Hepatic stellate cell (primary cell): Measurements from ENCODE around the gene MYO10.
"Not testable (repeated sequence)": the region's sequence is repeated elsewhere in the genome, so short reads cannot be mapped to it uniquely, and the experiment has no call there.

ENCODE experiments used
- DNase-seq: peaks from one replicate; pipeline ENCODE4 v3.0.0; 2011; ENCODE audit warnings: low spot score

Gene MYO10

GRCh38 chr5:16862777-16863176 is 73.3 kb downstream of the MYO10 start:
- DNase-seq: no peak

GRCh38 chr5:16859346-16859745 is 76.7 kb downstream of the MYO10 start:
- no peak for DNase-seq

- DNase-seq: no peak
Observed at GRCh38 chr5:16858151-16858550, 77.9 kb downstream of the MYO10 start.

- DNase-seq: no peak
Observed at GRCh38 chr5:16857635-16858034, 78.5 kb downstream of the MYO10 start.

GRCh38 chr5:16856531-16856930 is 79.6 kb downstream of the MYO10 start:
- no peak for DNase-seq

- no peak for DNase-seq
Observed at GRCh38 chr5:16855898-16856297, 80.2 kb downstream of the MYO10 start.

GRCh38 chr5:16855485-16855884 is 80.6 kb downstream of the MYO10 start:
- DNase-seq: no peak

GRCh38 chr5:16854351-16854750 is 81.7 kb downstream of the MYO10 start:
- no peak for DNase-seq

GRCh38 chr5:16853518-16853917 is 82.6 kb downstream of the MYO10 start:
- no peak for DNase-seq

GRCh38 chr5:16852251-16853005 is 83.7 kb downstream of the MYO10 start:
- DNase-seq: no peak

- no peak for DNase-seq
Observed at GRCh38 chr5:16849775-16850174, 86.3 kb downstream of the MYO10 start.

GRCh38 chr5:16849181-16849580 is 86.9 kb downstream of the MYO10 start:
- no peak for DNase-seq

GRCh38 chr5:16844952-16845351 is 91.1 kb downstream of the MYO10 start:
- DNase-seq: no peak

GRCh38 chr5:16842896-16843295 is 93.2 kb downstream of the MYO10 start:
- no peak for DNase-seq

GRCh38 chr5:16841416-16841815 is 94.7 kb downstream of the MYO10 start:
- DNase-seq: no peak

GRCh38 chr5:16837305-16837704 is 98.8 kb downstream of the MYO10 start:
- DNase-seq: no peak

- no peak for DNase-seq
Observed at GRCh38 chr5:16834029-16834428, 102.1 kb downstream of the MYO10 start.

GRCh38 chr5:16831326-16831725 is 104.8 kb downstream of the MYO10 start:
- DNase-seq: not testable (repeated sequence)

GRCh38 chr5:16827755-16828154 is 108.3 kb downstream of the MYO10 start:
- DNase-seq: no peak

GRCh38 chr5:16826379-16827125 is 109.5 kb downstream of the MYO10 start:
- DNase-seq: no peak

- peak; percentile 83 for DNase-seq
Observed at GRCh38 chr5:16819522-16820167, 116.4 kb downstream of the MYO10 start.

GRCh38 chr5:16815432-16815831 is 120.7 kb downstream of the MYO10 start:
- no peak for DNase-seq

GRCh38 chr5:16812911-16813310 is 123.2 kb downstream of the MYO10 start:
- peak; percentile 51 for DNase-seq
